Suprapubic skin (tissue), 4 donors: Measurements from ENCODE around the gene INTS11. TPM values are rescaled to one million over a fixed set of nuclear protein-coding genes. Genes with fewer than 3 reads are reported as not detected.
A peak's percentile ranks its signal among the peaks of the same experiment; 100 is the strongest.
"Not testable (repeated sequence)": the region's sequence is repeated elsewhere in the genome, so short reads cannot be mapped to it uniquely, and the experiment has no call there.

ENCODE experiments used
- DNase-seq, 2 donors: peaks; one replicate each; pipeline ENCODE4 v3.0.0-alpha.2; 2019; ENCODE audit warnings: low spot score in 2 of 2
- H3K27ac ChIP-seq: fragments of 200-600 bp; sonication (generic); one replicate; pipeline ENCODE4 v1.5.1; 2019
- H3K27me3 ChIP-seq: fragments of 200-600 bp; sonication (generic); one replicate; pipeline ENCODE4 v1.5.1; 2019
- H3K36me3 ChIP-seq: fragments of 200-600 bp; sonication (generic); one replicate; pipeline ENCODE4 v1.5.1; 2019
- H3K4me1 ChIP-seq: fragments of 200-600 bp; sonication (generic); one replicate; pipeline ENCODE4 v1.5.1; 2019
- H3K4me3 ChIP-seq: fragments of 200-600 bp; sonication (generic); one replicate; pipeline ENCODE4 v1.5.1; 2019; ENCODE audit warnings: mild to moderate bottlenecking
- H3K9me3 ChIP-seq: fragments of 200-600 bp; sonication (generic); one replicate; pipeline ENCODE4 v1.5.1; 2019
- EP300 ChIP-seq: sonication (generic); formaldehyde crosslinking; IDR thresholded peaks from one replicate; pipeline ENCODE4 v1.6.1; 2017; ENCODE audit warnings: antibody characterized with exemption
- POLR2A ChIP-seq, 2 donors: fragments of 450-650 bp; IDR thresholded peaks; one replicate each; pipeline ENCODE4 v1.6.1; 2017; ENCODE audit warnings: antibody characterized with exemption in 2 of 2, mild to moderate bottlenecking in 2 of 2, moderate library complexity in 2 of 2
- POLR2AphosphoS5 ChIP-seq, 3 donors: sonication (generic); formaldehyde crosslinking; IDR thresholded peaks; one replicate each; pipeline ENCODE4 v1.6.1; 2017; ENCODE audit warnings: antibody characterized with exemption in 3 of 3
- WGBS: methylation state at CpG from one replicate; pipeline ENCODE4 v1.1.5; 2018; 5-methylcytosine and 5-hydroxymethylcytosine counted together
- total RNA-seq, 4 donors: library from RNA; depleted of rRNA; stranded (reverse); fragments of >200 nt; gene quantifications; one replicate each; pipeline ENCODE4 v1.1.0, GENCODE V29; 2016
- TF ChIP-seq, protein P1 (sequence below), 2 donors: fragments of 200-600 bp in 1 of 2; fragments of 450-650 bp in 1 of 2; sonication (generic) in 1 of 2; IDR thresholded peaks; one replicate each; pipeline ENCODE4 v1.5.1; 2016 to 2019; ENCODE audit warnings: antibody characterized with exemption in 2 of 2, mild to moderate bottlenecking in 1 of 2, moderate library complexity in 1 of 2

Gene INTS11
- total RNA-seq, 4 donors from 2014 or later: 105 to 242 (median 151) TPM

DNA sequence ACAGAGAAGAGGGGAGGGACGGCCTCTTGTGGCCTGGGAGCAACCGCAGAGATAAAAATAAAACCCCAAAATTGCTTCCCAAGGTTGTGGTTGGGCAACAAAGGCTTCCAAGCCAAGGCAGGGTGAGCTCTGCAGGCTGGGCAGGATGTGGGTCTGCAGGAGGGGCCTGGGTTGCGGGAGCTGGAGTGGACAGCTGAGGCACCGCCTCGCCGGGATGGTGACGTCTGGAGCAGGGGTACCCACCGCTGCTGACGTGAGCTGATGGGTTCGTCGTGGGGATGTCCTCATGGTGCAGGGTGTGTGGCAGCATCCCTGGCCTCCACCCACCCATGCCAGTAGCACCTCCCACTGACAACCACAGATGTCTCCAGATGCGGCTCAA, 46.9 kb upstream of the INTS11 start:
- no peak for DNase-seq
- WGBS: 62% methylated on average over 3 of the region's 12 CpGs
- Histone ChIP-seq H3K27me3 (no peaks in the 10 kb centered on the region), H3K4me3 (no peak overlapping the region), H3K9me3 (no peaks in the 10 kb centered on the region), H3K4me1 (peaks cover 41% of the 10 kb centered on the region), H3K27ac (no peak overlapping the region), H3K36me3 (peaks cover 7% of the 10 kb centered on the region)
- no peak for TF ChIP-seq POLR2AphosphoS5 (IDR thresholded peaks at IDR 0.05)

DNA sequence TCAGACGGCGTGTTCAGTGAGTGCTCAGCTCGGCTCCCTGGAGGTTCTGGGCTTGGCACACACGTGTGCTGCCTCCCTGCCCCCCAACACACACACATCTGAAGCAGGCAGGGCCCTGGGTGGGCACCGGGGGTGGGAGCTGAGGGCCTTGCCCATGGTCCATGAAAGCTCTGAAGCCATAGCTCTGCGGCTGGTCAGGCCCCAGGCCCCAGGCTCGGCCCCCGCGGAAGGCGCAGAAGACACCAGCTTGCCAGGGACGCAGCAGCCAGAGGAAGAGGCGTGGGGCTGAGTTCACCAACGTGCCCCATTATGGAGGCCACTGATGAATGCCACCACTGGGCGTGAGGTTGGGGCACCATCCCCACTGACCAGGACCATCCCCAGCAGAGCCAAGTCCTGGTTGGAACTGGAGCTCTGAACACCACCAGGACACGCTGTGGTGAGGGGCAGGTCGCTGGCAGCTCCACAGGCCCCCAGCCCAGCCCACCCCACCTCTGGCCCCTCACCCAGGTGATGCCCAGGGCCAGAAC, 46.4 kb upstream of the INTS11 start:
- Histone ChIP-seq H3K27ac (no peak overlapping the region), H3K4me3 (no peak overlapping the region), H3K9me3 (no peaks in the 10 kb centered on the region), H3K27me3 (no peaks in the 10 kb centered on the region), H3K4me1 (peaks cover 36% of the 10 kb centered on the region), H3K36me3 (peaks cover 7% of the 10 kb centered on the region)
- WGBS: 79% methylated on average over 8 of the region's 16 CpGs
- DNase-seq: peak in 1 of 2 donors; percentile 63
- TF ChIP-seq EP300: no peak
- TF ChIP-seq POLR2A (IDR thresholded peaks at IDR 0.05): no peak
- TF ChIP-seq, protein P1, sequence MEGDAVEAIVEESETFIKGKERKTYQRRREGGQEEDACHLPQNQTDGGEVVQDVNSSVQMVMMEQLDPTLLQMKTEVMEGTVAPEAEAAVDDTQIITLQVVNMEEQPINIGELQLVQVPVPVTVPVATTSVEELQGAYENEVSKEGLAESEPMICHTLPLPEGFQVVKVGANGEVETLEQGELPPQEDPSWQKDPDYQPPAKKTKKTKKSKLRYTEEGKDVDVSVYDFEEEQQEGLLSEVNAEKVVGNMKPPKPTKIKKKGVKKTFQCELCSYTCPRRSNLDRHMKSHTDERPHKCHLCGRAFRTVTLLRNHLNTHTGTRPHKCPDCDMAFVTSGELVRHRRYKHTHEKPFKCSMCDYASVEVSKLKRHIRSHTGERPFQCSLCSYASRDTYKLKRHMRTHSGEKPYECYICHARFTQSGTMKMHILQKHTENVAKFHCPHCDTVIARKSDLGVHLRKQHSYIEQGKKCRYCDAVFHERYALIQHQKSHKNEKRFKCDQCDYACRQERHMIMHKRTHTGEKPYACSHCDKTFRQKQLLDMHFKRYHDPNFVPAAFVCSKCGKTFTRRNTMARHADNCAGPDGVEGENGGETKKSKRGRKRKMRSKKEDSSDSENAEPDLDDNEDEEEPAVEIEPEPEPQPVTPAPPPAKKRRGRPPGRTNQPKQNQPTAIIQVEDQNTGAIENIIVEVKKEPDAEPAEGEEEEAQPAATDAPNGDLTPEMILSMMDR (IDR thresholded peaks at IDR 0.05): no peak
- TF ChIP-seq POLR2AphosphoS5 (IDR thresholded peaks at IDR 0.05): no peak

DNA sequence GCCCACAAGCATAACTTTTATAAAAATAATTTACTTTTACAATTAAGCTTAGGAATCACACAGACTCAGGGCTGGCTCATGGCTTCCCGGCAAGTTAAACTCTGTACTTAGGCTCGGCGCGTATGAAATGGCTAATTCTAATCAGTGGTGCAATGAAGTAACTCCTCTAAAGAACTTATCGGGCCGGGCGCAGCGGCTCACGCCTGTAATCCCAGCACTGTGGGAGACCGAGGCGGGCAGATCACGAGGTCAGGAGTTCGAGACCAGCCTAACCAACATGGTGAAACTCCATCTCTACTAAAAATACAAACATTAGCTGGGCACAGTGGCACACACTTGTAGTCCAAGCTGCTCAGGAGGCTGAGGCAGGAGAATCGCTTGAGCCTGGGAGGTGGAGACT, 45.6 kb upstream of the INTS11 start:
- peaks cover 33% of the 10 kb centered on the region for H3K4me1 ChIP-seq
- not testable (repeated sequence) for DNase-seq, H3K36me3 ChIP-seq, H3K27ac ChIP-seq, H3K27me3 ChIP-seq, H3K4me3 ChIP-seq, H3K9me3 ChIP-seq
- WGBS: 85% methylated on average over 14 of the region's 14 CpGs

GRCh38 chr1:1367315-1367714, 42.9 kb upstream of the INTS11 start:
- Histone ChIP-seq H3K4me3 (no peak overlapping the region), H3K9me3 (no peaks in the 10 kb centered on the region), H3K27me3 (no peaks in the 10 kb centered on the region), H3K27ac (no peak overlapping the region), H3K36me3 (no peaks in the 10 kb centered on the region), H3K4me1 (peaks cover 13% of the 10 kb centered on the region)
- no peak for TF ChIP-seq POLR2AphosphoS5 (IDR thresholded peaks at IDR 0.05)
- WGBS: 90% methylated on average over 5 of the region's 5 CpGs
- no peak for DNase-seq

DNA sequence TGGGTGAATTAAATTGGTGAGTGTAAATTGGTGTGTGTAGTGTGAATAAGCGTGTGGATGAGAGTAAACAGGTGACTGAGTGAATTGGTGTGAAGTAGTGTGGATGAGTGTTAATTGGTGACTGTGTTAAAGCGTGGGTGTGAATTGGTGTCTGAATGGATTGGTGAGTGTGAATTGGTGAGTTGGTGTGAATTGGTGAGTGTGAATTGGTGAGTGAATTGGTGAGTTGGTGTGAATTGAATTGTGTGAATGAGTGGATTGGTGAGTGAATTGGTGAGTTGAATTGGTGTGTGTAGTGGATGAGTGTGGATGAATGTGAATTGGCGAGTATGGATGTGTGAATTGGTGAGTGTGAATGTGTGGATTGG, 42.2 kb upstream of the INTS11 start:
- Histone ChIP-seq H3K9me3 (no peaks in the 10 kb centered on the region), H3K4me3 (no peak overlapping the region), H3K4me1 (peaks cover 10% of the 10 kb centered on the region), H3K36me3 (no peaks in the 10 kb centered on the region), H3K27me3 (no peaks in the 10 kb centered on the region), H3K27ac (no peak overlapping the region)
- WGBS: 91% methylated on average over 2 of the region's 3 CpGs
- DNase-seq: no peak
- TF ChIP-seq, protein P1 (IDR thresholded peaks at IDR 0.05): no peak
- TF ChIP-seq POLR2A (IDR thresholded peaks at IDR 0.05) (no peak), POLR2AphosphoS5 (IDR thresholded peaks at IDR 0.05) (no peak)

DNA sequence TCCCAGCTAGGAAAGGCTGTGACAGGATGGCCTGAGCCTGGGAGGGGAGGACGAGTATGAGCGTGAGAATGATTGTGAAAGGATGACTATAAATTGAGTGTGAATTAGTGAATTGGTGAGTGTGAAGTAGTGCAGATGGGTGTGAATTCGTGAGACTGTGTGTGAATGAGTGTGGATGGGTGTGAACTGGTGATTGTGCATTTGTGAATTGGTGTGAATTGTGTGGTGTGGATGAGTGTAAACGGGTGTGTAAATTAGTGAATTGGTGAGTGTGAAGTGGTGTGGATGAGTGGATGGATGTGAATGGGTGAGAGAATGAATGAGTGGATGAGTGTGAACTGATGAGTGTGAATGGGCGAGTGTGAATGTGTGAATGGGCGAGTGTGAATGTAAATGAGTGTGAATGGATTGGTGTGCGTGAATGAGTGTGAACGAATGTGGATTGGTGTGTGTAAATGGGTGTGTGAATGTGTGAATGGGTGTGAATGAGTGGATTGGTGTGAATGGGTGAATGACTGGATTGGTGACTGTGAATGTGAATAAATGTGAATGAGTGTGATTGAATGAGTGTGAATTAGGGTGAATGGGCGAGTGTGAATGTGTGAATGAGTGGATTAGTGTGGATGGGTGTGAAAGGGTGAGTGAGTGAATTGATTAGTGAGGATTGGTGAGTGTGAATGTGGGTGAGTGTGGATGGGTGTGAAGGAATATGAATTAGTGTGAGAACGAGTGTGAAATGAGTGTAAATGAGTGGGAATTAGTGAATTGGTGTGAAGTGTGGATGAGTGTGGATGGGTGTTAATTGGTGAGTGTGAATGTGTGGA, 41.6 kb upstream of the INTS11 start:
- DNase-seq: no peak
- peaks cover 10% of the 10 kb centered on the region for H3K4me1 ChIP-seq
- no peak overlapping the region for H3K27ac ChIP-seq
- H3K36me3 ChIP-seq: no peaks in the 10 kb centered on the region
- TF ChIP-seq, protein P1 (IDR thresholded peaks at IDR 0.05): no peak
- TF ChIP-seq POLR2AphosphoS5 (IDR thresholded peaks at IDR 0.05) (no peak), POLR2A (IDR thresholded peaks at IDR 0.05) (no peak), EP300 (no peak)
- H3K27me3 ChIP-seq: no peaks in the 10 kb centered on the region
- no peaks in the 10 kb centered on the region for H3K9me3 ChIP-seq
- no peak overlapping the region for H3K4me3 ChIP-seq
- 76% methylated on average over 10 of the region's 10 CpGs for WGBS
